Endothelial cell of umbilical vein (primary cell): Measurements from ENCODE around the gene IQCC. TPM values are rescaled to one million over a fixed set of nuclear protein-coding genes. Genes with fewer than 3 reads are reported as not detected.

Experiments
- BruUV-seq: library from RNA; stranded (reverse); fragments of 400-500 nt; replicated peaks from 2 replicates; lab custom pipeline; 2021; lab: Mats Ljungman, UMichigan
- CTCF ChIA-PET: fragments of 300-600, 350-600 bp; sonication (Branson Sonifier 250); formaldehyde crosslinking; loops from one replicate; lab custom pipeline; 2021; ENCODE audit warnings: antibody characterized with exemption, inconsistent platforms; lab: Charles Lee
- POLR2A ChIA-PET: fragments of 300-600, 350-600 bp; sonication (Branson Sonifier 250); formaldehyde crosslinking; loops from one replicate; lab custom pipeline; 2021; ENCODE audit warnings: antibody characterized with exemption, inconsistent platforms; lab: Charles Lee
- DNase-seq: peaks from one replicate; pipeline ENCODE4 v3.0.0-alpha.2; 2011; ENCODE audit warnings: low read depth, low spot score
- FAIRE-seq: peaks from 2 replicates; lab custom pipeline; 2011; peaks lifted over from hg19 to GRCh38; lab: Jason Lieb, UNC
- H2AFZ ChIP-seq: 2 replicates; pipeline ENCODE4 v1.6.0; 2012; ENCODE audit warnings: low read depth, low read length, control low read depth, inconsistent platforms
- H3K27ac ChIP-seq: 2 replicates; pipeline ENCODE4 v1.5.1; 2011; ENCODE audit warnings: low read depth, mild to moderate bottlenecking, control low read depth, low read length, moderate library complexity; ENCODE audit not compliant: insufficient read depth
- H3K27me3 ChIP-seq, 2 experiments: 2 replicates each; pipeline versions ENCODE4 v1.6.0 to v1.6.1; 2011; ENCODE audit warnings: low read length in 2 of 2, mixed read lengths in 1 of 2; ENCODE audit not compliant: control insufficient read depth in 2 of 2, insufficient read depth in 2 of 2
- H3K36me3 ChIP-seq, 2 experiments: 2 replicates in 1 of 2; 3 replicates in 1 of 2; pipeline ENCODE4 v1.5.1; 2011; ENCODE audit warnings: low read length in 2 of 2, mild to moderate bottlenecking in 1 of 2, moderate library complexity in 1 of 2; ENCODE audit not compliant: control insufficient read depth in 2 of 2, insufficient read depth in 2 of 2; ENCODE audit errors: extremely low read depth in 1 of 2
- H3K4me1 ChIP-seq: 3 replicates; pipeline ENCODE4 v1.5.1; 2011; ENCODE audit warnings: mild to moderate bottlenecking, low read length; ENCODE audit not compliant: control insufficient read depth, insufficient read depth; ENCODE audit errors: extremely low read depth
- H3K4me2 ChIP-seq: 2 replicates; pipeline ENCODE4 v1.6.1; 2011; ENCODE audit warnings: low read length, control low read depth, mixed read lengths; ENCODE audit not compliant: insufficient read depth
- H3K4me3 ChIP-seq, 3 experiments: fragments of 200-600 bp in 1 of 3; sonication (generic), shearing (Covaris generic) in 1 of 3; replicated peaks in 1 of 3; 2 replicates each; pipeline ENCODE4 v1.5.1; 2011 to 2016; ENCODE audit warnings: control low read depth in 3 of 3, low read length in 3 of 3, mild to moderate bottlenecking in 2 of 3, inconsistent platforms in 1 of 3, low read depth in 1 of 3, moderate library complexity in 1 of 3; ENCODE audit not compliant: insufficient read depth in 1 of 3
- H3K79me2 ChIP-seq: 2 replicates; pipeline ENCODE4 v1.6.0; 2012; ENCODE audit warnings: low read length, inconsistent platforms; ENCODE audit not compliant: control insufficient read depth, insufficient read depth
- H3K9ac ChIP-seq: replicated peaks from 2 replicates; pipeline ENCODE3; 2011; ENCODE audit warnings: low read length, control low read depth; ENCODE audit not compliant: insufficient read depth; ENCODE audit errors: extremely low read depth
- H3K9me1 ChIP-seq: replicated peaks from 3 replicates; pipeline ENCODE4 v1.6.0; 2011; ENCODE audit warnings: mild to moderate bottlenecking, low read length; ENCODE audit not compliant: control insufficient read depth, insufficient read depth; ENCODE audit errors: extremely low read depth
- H3K9me3 ChIP-seq: replicated peaks from 2 replicates; pipeline ENCODE4 v1.5.1; 2012; ENCODE audit warnings: low read length, inconsistent platforms; ENCODE audit not compliant: control insufficient read depth, insufficient read depth
- H4K20me1 ChIP-seq: replicated peaks from 2 replicates; pipeline ENCODE3; 2011; ENCODE audit warnings: mild to moderate bottlenecking, low read length; ENCODE audit not compliant: control insufficient read depth, insufficient read depth; ENCODE audit errors: extremely low read depth
- EZH2 ChIP-seq: IDR thresholded peaks from 2 replicates; pipeline ENCODE4 v1.6.1; 2012; ENCODE audit warnings: borderline replicate concordance, low read depth, mild to moderate bottlenecking, moderate library complexity, low read length, inconsistent platforms; ENCODE audit not compliant: severe bottlenecking
- FOS ChIP-seq: IDR thresholded peaks from 2 replicates; pipeline ENCODE4 v1.6.1; 2011; ENCODE audit warnings: mild to moderate bottlenecking, low read length, moderate library complexity, borderline replicate concordance; ENCODE audit not compliant: insufficient read depth
- GATA2 ChIP-seq: IDR thresholded peaks from 2 replicates; pipeline ENCODE4 v1.7.0; 2011; ENCODE audit warnings: low read depth, mild to moderate bottlenecking, moderate library complexity, mixed read lengths, low read length; ENCODE audit not compliant: insufficient read length, insufficient read depth
- MYC ChIP-seq: IDR thresholded peaks from one replicate; pipeline ENCODE4 v1.6.1; 2011; ENCODE audit warnings: mild to moderate bottlenecking, low read depth, low read length
- POLR2AphosphoS5 ChIP-seq: IDR thresholded peaks from 2 replicates; pipeline ENCODE4 v1.6.1; 2012; ENCODE audit warnings: low read depth, mild to moderate bottlenecking, control low read depth, low read length, moderate library complexity; ENCODE audit not compliant: insufficient read depth
- dilution Hi-C: fragments of 300-500 bp; cut with MboI; formaldehyde crosslinking; loops from one replicate; pipeline ENCODE4 v1.15.0; 2019; ENCODE audit warnings: low sequenced_read_pairs; ENCODE audit not compliant: extremely low pct_ligation_motif_present
- intact Hi-C: fragments of 100-400 bp; cut with micrococcal nuclease; formaldehyde crosslinking; loops from one replicate; pipeline ENCODE4 v1.10.0; 2022
- polyA plus RNA-seq, 4 experiments: library from polyadenylated mRNA; depleted of rRNA in 3 of 4; stranded (reverse) in 3 of 4; unstranded in 1 of 4; fragments of >200 nt; gene quantifications; 2 replicates each; pipeline versions ENCODE4 v1.2.1 to v1.2.3, GENCODE V29; 2011 to 2012; ENCODE audit warnings: missing spikeins in 1 of 4
- total RNA-seq: library from RNA; stranded (reverse); gene quantifications from 2 replicates; pipeline ENCODE4 v1.2.3, GENCODE V29; 2021
- TF ChIP-seq, protein P1 (sequence below): IDR thresholded peaks from 2 replicates; pipeline ENCODE4 v1.6.1; 2011; ENCODE audit not compliant: insufficient read depth, insufficient read length
- TF ChIP-seq, protein P2 (sequence below), 2 donors: IDR thresholded peaks; 1 replicate in 1 of 2; 2 replicates in 1 of 2; pipeline ENCODE4 v1.5.1; 2011; ENCODE audit warnings: low read length in 2 of 2, mild to moderate bottlenecking in 2 of 2, moderate library complexity in 2 of 2, control low read depth in 1 of 2, inconsistent platforms in 1 of 2, low read depth in 1 of 2; ENCODE audit not compliant: insufficient read depth in 1 of 2; ENCODE audit errors: extremely low read depth in 1 of 2

The IQCC gene
- total and polyA plus RNA-seq, 2 donors (not counting 3 experiments of a cell fraction or from before 2014, with no cell fraction given), result 1.1 to 1.8 TPM

DNA sequence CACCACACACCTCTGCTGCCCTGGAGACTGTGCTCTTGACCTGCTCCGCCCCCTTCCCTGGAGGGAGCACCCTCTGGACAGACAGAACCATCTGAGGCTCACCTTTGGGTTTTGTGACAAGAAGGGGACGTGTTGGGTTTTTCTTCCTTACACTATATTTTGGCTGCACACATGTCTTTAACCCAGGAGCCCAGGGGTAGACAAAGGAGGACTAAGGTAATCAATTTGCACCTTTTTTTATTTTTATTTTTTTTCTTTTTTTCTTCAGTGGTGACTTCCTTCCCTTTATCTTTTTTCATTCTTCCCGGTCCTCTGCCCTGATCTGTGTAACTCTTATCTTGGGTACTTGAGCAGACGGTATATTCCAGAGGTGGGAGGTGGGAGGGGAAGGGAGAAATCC lies 34.5 kb upstream of the IQCC start:
- no peak for TF ChIP-seq POLR2AphosphoS5
- TF ChIP-seq, protein P1, sequence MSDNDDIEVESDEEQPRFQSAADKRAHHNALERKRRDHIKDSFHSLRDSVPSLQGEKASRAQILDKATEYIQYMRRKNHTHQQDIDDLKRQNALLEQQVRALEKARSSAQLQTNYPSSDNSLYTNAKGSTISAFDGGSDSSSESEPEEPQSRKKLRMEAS, result no peak
- TF ChIP-seq EZH2, result no peak
- no peak for TF ChIP-seq GATA2
- TF ChIP-seq FOS, result no peak
- TF ChIP-seq MYC, result no peak
- TF ChIP-seq, protein P2, sequence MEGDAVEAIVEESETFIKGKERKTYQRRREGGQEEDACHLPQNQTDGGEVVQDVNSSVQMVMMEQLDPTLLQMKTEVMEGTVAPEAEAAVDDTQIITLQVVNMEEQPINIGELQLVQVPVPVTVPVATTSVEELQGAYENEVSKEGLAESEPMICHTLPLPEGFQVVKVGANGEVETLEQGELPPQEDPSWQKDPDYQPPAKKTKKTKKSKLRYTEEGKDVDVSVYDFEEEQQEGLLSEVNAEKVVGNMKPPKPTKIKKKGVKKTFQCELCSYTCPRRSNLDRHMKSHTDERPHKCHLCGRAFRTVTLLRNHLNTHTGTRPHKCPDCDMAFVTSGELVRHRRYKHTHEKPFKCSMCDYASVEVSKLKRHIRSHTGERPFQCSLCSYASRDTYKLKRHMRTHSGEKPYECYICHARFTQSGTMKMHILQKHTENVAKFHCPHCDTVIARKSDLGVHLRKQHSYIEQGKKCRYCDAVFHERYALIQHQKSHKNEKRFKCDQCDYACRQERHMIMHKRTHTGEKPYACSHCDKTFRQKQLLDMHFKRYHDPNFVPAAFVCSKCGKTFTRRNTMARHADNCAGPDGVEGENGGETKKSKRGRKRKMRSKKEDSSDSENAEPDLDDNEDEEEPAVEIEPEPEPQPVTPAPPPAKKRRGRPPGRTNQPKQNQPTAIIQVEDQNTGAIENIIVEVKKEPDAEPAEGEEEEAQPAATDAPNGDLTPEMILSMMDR (IDR thresholded peaks at IDR 0.05; ENCODE audit: extremely low read depth in 1 of 2, insufficient read depth in 1 of 2, low read depth in 1 of 2, low read length in 2 of 2), result no peak
- Histone ChIP-seq H3K4me1 (peaks cover 12% of the 10 kb centered on the region), H3K4me3 (no peak overlapping the region), H3K9me1 (no peaks in the 10 kb centered on the region), H3K9ac (no peak overlapping the region), H3K79me2 (no peaks in the 10 kb centered on the region), H3K9me3 (no peaks in the 10 kb centered on the region), H3K27ac (no peak overlapping the region), H3K27me3 (no peaks in the 10 kb centered on the region), H3K36me3 (peaks cover 25 to 26% of the 10 kb centered on the region in 2 experiments), H3K4me2 (no peak overlapping the region), H4K20me1 (no peaks in the 10 kb centered on the region), H2AFZ (no peak overlapping the region)
- DNase-seq (no peak), FAIRE-seq (no peak)
- no TSS peak for BruUV-seq
- intact Hi-C loops, result no loop called here
- CTCF ChIA-PET, result no interaction called here
- dilution Hi-C loops, result no loop called here
- POLR2A ChIA-PET, result no interaction called here
